DLD1 (cell line): ENCODE results near the gene NR2E3.
"Not testable (repeated sequence)": the region's sequence is repeated elsewhere in the genome, so short reads cannot be mapped to it uniquely, and the experiment has no call there.

Experiments used
- in situ Hi-C: cut with HindIII; loops from 2 replicates; pipeline ENCODE4 v1.10.0; 2017; ENCODE audit warnings: low sequenced_read_pairs

NR2E3 gene

GRCh38 chr15:71813723-71814470 is 3.5 kb downstream of the NR2E3 start:
- in situ Hi-C loops: no loop called here

GRCh38 chr15:71815301-71815700 is 4.9 kb downstream of the NR2E3 start:
- in situ Hi-C loops: no loop called here

GRCh38 chr15:71817351-71817750 is 7.0 kb downstream of the NR2E3 start:
- in situ Hi-C loops: no loop called here

- in situ Hi-C loops: no loop called here
Observed at GRCh38 chr15:71820127-71820526, 9.8 kb downstream of the NR2E3 start.

DNA sequence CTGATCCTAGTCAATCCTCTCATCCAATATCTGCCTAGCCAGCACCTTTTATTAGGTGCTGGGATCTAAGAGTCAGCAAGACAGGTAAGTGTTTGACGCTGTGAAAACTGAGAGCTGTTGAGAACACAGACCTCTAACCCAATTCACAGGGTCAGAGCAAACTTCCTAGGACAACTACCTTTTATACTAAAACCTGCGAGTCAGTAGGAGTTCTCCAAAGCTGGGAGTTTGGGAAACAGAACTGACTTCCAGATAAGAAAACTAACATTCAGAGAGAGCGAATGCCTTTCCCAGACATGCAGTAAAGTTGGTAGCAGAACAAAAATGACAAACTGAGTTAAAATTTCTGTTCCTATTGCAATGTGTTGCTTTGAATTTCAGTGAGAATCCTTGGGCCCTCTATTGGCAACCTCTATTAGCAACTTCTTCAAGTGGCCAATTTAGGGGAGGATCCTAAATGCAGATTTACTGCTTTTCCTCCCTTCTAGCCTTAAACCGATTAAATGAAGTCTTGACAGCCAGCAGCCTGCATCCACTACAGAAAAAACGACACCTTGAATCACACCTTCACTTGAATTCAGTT is 11.3 kb downstream of the NR2E3 start:
- in situ Hi-C loops: no loop called here

DNA sequence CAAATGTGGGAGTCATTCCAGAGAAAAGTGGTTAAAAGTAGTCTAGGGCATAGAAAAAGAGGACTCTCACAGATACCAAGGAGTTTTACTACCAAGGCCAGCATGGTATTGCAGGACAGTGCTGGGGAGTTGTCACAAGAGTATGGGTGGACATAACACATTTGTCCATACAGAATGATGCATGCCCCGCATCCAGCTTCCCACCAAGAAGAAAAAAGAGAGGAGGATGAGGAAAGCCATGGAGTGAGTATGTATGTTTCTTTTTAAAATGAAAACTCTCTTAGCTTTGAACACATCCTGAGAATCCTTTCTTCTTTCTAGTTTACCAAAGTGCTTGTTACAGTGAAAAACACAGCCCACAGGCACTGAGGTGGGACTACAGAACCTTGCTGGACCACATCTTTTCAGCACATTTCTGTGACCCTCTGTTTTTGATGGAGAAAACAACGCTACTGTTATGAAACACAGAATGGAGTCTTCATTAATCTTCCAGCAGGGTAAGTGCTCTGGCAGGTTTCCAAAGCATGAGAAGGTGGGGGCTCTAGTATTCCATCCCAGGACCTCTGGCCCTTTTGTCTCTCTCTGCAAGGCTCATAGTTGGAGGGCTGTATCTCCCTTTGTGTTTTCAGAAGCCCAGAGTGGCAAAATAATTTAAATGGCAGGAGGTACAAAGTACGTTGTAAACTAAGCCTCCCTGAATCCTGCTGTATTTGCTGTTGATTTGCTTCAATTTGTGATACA is 12.7 kb downstream of the NR2E3 start:
- in situ Hi-C loops: no loop called here

GRCh38 chr15:71823801-71824200 is 13.4 kb downstream of the NR2E3 start:
- in situ Hi-C loops: no loop called here

DNA sequence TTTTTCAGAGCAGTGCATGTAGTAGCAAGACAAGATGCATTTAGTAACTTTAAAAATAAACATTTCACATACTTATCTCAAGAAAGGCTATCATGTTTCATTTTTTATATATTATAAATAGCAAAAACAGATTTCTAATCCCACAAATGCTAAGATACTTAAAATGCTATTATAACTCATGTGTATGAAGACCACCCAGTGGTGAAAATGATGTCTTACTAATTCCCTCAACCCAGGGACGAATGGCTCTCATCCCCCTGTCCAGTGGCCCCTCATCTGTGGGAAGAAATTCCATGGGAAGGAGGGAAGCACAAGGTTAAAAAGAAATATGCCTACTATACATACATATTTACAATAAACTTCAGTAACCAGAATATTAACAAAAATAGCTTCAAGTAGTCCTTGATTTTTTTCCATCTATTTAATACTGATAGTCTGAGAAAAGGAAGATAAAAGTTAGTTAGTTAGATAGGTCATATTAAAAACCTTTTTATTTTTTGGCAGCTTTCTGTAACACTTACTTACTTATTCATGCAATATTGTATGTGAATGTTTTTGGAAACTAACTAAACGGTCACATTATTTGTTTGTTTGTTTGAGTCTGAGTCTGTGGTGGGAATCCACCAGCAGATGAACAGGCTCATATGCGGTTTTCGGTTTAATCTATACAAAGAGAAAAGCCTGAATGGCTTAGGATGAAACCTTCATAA is 14.8 kb downstream of the NR2E3 start:
- in situ Hi-C loops: no loop called here

GRCh38 chr15:71826196-71826595 is 15.8 kb downstream of the NR2E3 start:
- in situ Hi-C loops: no loop called here

DNA sequence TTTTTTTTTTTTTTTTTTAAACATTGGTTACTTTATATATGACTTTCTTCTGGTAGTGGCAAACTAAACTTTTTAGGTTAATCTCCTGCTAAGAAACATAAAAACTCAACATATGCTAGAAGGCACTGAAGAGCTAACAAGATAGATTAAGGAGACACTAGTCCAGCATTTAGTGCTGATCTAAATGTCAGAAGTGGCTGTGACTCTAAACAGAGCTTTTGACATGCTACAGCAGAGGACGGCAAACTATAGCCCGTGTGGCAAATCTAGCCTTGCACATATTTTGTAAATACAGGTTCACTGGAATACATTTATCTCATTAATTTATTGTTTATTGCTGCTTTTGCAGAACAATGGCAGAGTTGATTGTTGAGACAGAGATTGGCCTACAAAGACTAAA is 20.6 kb downstream of the NR2E3 start:
- in situ Hi-C loops: no loop called here

DNA sequence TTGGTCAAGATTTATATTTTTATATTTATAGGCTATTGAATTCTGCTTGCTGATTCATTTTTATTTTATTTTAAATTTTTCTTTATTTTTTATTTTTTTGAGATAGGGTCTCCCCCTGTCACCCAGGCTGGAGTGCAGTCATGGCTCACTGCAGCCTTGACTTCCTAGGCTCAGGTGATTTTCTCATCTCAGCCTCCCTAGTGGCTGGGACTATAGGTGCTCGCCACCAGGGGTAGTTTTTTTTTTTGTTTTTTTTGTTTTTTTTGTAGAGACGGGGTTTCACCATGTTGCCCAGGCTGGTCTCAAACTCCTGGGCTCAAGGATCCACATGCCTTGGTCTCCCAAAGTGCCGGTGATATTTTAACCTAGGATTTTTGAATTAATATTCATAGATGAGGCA is 31.2 kb downstream of the NR2E3 start:
- in situ Hi-C loops: no loop called here

DNA sequence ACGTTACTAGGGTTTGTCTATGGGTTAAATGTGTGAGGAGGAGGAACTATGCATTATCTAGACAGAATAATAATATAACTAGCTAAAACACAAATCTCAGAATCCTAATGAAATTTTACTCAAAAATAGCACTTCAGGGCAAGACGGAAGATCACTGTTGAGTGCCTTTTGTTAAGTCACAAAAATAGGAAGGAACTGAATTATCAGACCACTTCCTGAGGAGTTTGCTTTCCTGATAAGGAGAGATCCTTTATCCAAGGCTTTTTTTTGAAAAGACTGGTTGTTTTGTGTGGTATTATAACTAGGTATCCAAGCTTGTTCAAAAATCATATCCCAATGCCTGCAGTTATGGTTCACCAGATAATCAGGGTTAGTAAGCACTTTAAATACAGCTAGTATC is 34.6 kb downstream of the NR2E3 start:
- in situ Hi-C loops: no loop called here

DNA sequence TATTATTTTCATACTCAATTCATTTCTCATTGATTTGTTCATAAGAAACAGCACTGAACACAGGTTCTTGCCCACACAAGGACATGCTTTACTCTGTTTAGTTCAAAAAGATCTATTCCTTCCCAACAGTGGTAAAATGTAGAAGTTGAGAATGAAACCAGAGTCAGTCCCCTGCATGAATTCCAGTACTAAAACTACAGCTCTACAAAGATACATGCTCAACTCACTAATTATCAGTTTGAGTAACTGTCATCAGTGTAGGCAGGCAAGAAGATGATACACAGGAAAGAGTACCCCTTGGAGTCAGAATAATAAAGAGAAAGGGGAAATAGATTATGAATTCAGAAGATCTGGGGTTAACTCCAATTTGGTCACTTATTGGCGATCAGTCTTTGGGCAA is 43.2 kb downstream of the NR2E3 start:
- in situ Hi-C loops: no loop called here

DNA sequence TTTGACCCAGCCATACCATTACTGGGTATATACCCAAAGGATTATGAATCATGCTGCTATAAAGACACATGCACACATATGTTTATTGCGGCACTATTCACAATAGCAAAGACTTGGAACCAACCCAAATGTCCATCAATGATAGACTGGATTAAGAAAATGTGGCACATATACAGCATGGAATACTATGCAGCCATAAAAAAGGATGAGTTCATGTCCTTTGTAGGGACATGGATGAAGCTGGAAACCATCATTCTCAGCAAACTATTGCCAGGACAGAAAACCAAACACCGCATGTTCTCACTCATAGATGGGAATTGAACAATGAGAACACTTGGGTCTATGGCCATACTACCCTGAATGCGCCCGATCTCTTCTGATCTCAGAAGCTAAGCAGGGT is 47.9 kb downstream of the NR2E3 start:
- in situ Hi-C loops: not testable (repeated sequence)
